Measurements from ENCODE around the gene DCAF17.

Gene DCAF17

GRCh38 chr2:171487803-171488259 is 53.8 kb downstream of the DCAF17 start (continued):
- no peak for TF ChIP-seq GLI2 (tag by site-specific recombination; IDR thresholded peaks at IDR 0.05; ENCODE audit: borderline replicate concordance, low read depth)
- TF ChIP-seq, protein P1, sequence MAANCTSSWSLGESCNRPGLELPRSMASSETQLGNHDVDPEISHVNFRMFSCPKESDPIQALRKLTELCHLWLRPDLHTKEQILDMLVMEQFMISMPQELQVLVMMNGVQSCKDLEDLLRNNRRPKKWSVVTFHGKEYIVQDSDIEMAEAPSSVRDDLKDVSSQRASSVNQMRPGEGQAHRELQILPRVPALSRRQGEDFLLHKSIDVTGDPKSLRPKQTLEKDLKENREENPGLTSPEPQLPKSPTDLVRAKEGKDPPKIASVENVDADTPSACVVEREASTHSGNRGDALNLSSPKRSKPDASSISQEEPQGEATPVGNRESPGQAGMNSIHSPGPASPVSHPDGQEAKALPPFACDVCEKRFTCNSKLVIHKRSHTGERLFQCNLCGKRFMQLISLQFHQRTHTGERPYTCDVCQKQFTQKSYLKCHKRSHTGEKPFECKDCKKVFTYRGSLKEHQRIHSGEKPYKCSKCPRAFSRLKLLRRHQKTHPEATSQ (tag by site-specific recombination; IDR thresholded peaks at IDR 0.05), result no peak
- TF ChIP-seq ZNF266 (tag by site-specific recombination; IDR thresholded peaks at IDR 0.05; ENCODE audit: low read depth), result no peak
- no peak for TF ChIP-seq ZNF704 (tag by site-specific recombination; IDR thresholded peaks at IDR 0.05)
- no peak for TF ChIP-seq ZNF549 (tag by site-specific recombination; IDR thresholded peaks at IDR 0.05)
- TF ChIP-seq ZNF521 (tag by site-specific recombination; IDR thresholded peaks at IDR 0.05), result no peak
- TF ChIP-seq ZNF621 (tag by site-specific recombination; IDR thresholded peaks at IDR 0.05), result no peak
- TF ChIP-seq ZBTB1 (tag by site-specific recombination; IDR thresholded peaks at IDR 0.05), result no peak

- TF ChIP-seq, protein P2, sequence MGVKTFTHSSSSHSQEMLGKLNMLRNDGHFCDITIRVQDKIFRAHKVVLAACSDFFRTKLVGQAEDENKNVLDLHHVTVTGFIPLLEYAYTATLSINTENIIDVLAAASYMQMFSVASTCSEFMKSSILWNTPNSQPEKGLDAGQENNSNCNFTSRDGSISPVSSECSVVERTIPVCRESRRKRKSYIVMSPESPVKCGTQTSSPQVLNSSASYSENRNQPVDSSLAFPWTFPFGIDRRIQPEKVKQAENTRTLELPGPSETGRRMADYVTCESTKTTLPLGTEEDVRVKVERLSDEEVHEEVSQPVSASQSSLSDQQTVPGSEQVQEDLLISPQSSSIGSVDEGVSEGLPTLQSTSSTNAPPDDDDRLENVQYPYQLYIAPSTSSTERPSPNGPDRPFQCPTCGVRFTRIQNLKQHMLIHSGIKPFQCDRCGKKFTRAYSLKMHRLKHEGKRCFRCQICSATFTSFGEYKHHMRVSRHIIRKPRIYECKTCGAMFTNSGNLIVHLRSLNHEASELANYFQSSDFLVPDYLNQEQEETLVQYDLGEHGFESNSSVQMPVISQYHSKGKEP (tag by site-specific recombination; IDR thresholded peaks at IDR 0.05), result no peak
- TF ChIP-seq, protein P3, sequence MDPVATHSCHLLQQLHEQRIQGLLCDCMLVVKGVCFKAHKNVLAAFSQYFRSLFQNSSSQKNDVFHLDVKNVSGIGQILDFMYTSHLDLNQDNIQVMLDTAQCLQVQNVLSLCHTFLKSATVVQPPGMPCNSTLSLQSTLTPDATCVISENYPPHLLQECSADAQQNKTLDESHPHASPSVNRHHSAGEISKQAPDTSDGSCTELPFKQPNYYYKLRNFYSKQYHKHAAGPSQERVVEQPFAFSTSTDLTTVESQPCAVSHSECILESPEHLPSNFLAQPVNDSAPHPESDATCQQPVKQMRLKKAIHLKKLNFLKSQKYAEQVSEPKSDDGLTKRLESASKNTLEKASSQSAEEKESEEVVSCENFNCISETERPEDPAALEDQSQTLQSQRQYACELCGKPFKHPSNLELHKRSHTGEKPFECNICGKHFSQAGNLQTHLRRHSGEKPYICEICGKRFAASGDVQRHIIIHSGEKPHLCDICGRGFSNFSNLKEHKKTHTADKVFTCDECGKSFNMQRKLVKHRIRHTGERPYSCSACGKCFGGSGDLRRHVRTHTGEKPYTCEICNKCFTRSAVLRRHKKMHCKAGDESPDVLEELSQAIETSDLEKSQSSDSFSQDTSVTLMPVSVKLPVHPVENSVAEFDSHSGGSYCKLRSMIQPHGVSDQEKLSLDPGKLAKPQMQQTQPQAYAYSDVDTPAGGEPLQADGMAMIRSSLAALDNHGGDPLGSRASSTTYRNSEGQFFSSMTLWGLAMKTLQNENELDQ (tag by site-specific recombination; IDR thresholded peaks at IDR 0.05; ENCODE audit: low read depth), result no peak
- TF ChIP-seq ZSCAN18 (tag by site-specific recombination; IDR thresholded peaks at IDR 0.05), result no peak
- no peak for TF ChIP-seq ZNF596 (tag by site-specific recombination; IDR thresholded peaks at IDR 0.05)
- TF ChIP-seq ZNF707 (tag by site-specific recombination; IDR thresholded peaks at IDR 0.05), result no peak
- no peak for TF ChIP-seq ZNF223 (tag by site-specific recombination; IDR thresholded peaks at IDR 0.05)
- no peak for TF ChIP-seq ZNF211 (tag by site-specific recombination; IDR thresholded peaks at IDR 0.05; ENCODE audit: low read depth)
- no peak for TF ChIP-seq ZNF19 (tag by site-specific recombination; IDR thresholded peaks at IDR 0.05; ENCODE audit: low read depth)
- TF ChIP-seq ZBTB21 (tag by site-specific recombination; IDR thresholded peaks at IDR 0.05), result no peak
- no peak for TF ChIP-seq ZNF24 (tag by site-specific recombination; IDR thresholded peaks at IDR 0.05)
- H3K27ac ChIP-seq (ENCODE audit: extremely low read depth, low read depth, low read length), result no peak overlapping the region
- H3K4me1 ChIP-seq (ENCODE audit: control insufficient read depth, insufficient read depth, low read length), result no peaks in the 10 kb centered on the region
- ChIA-PET CTCF (interaction anchor here (1.4 kb wide), 1 partner anchor 9 kb away, joined by 4 read pairs; no protein-coding TSS in a partner anchor), POLR2A (no interaction called here)
- H3K36me3 ChIP-seq (ENCODE audit: control insufficient read depth in 2 of 2, insufficient read depth in 1 of 2, low read length in 2 of 2), result no peaks in the 10 kb centered on the region
- no peak overlapping the region for H3K4me3 ChIP-seq (ENCODE audit: low read depth, low read length)
- H3K9me3 ChIP-seq (ENCODE audit: control insufficient read depth, insufficient read depth, low read depth, low read length), result no peaks in the 10 kb centered on the region
Measured at GRCh38 chr2:171490577-171490976, 56.6 kb downstream of the DCAF17 start.

All from HEK293 (cell line).